Activated CD4-positive, CD25-positive, alpha-beta regulatory T cell treated with anti-CD3 and anti-CD28 coated beads, Interleukin-2, amount 50 U/mL, for 72 hours (primary cell): ENCODE measurements around the gene CASZ1.

ENCODE experiments used
- DNase-seq: peaks from one replicate; pipeline ENCODE4 v3.0.0; 2021

CASZ1 gene

GRCh38 chr1:10774615-10775310, 21.7 kb downstream of the CASZ1 start:
- no peak for DNase-seq

GRCh38 chr1:10773851-10774614, 22.4 kb downstream of the CASZ1 start:
- no peak for DNase-seq

GRCh38 chr1:10773376-10773775, 23.1 kb downstream of the CASZ1 start:
- no peak for DNase-seq

- no peak for DNase-seq
These were observed 23.7 kb downstream of the CASZ1 start for GRCh38 chr1:10772711-10773110.

GRCh38 chr1:10771789-10772188, 24.7 kb downstream of the CASZ1 start:
- DNase-seq: no peak

- DNase-seq: no peak
These were observed 27.9 kb downstream of the CASZ1 start for GRCh38 chr1:10768552-10768951.

- no peak for DNase-seq
These were observed 29.2 kb downstream of the CASZ1 start for GRCh38 chr1:10767282-10767681.

- no peak for DNase-seq
These were observed 30.5 kb downstream of the CASZ1 start for GRCh38 chr1:10765734-10766478.

GRCh38 chr1:10765304-10765703, 31.1 kb downstream of the CASZ1 start:
- DNase-seq: no peak

- DNase-seq: no peak
These were observed 32.1 kb downstream of the CASZ1 start for GRCh38 chr1:10764296-10764798.

- no peak for DNase-seq
These were observed 33.6 kb downstream of the CASZ1 start for GRCh38 chr1:10762875-10763274.

GRCh38 chr1:10762153-10762523, 34.3 kb downstream of the CASZ1 start:
- no peak for DNase-seq

- DNase-seq: no peak
These were observed 34.8 kb downstream of the CASZ1 start for GRCh38 chr1:10761503-10762152.

GRCh38 chr1:10760566-10761502, 35.6 kb downstream of the CASZ1 start:
- DNase-seq: no peak

GRCh38 chr1:10759413-10760200, 36.8 kb downstream of the CASZ1 start:
- no peak for DNase-seq

GRCh38 chr1:10756842-10757241, 39.6 kb downstream of the CASZ1 start:
- DNase-seq: no peak

- DNase-seq: peak; percentile 58
These were observed 40.4 kb downstream of the CASZ1 start for GRCh38 chr1:10755970-10756521.

GRCh38 chr1:10754568-10755329, 41.7 kb downstream of the CASZ1 start:
- no peak for DNase-seq

- DNase-seq: no peak
These were observed 43.1 kb downstream of the CASZ1 start for GRCh38 chr1:10753299-10753698.

- no peak for DNase-seq
These were observed 44.8 kb downstream of the CASZ1 start for GRCh38 chr1:10751561-10752085.
